D721Med (cell line): ENCODE data around the gene ANKRD33B.
"Not testable (repeated sequence)": the region's sequence is repeated elsewhere in the genome, so short reads cannot be mapped to it uniquely, and the experiment has no call there.

Experiments used
- DNase-seq: peaks from one replicate; pipeline ENCODE4 v3.0.0; 2011; ENCODE audit warnings: low spot score; ENCODE audit not compliant: insufficient read length
- FAIRE-seq: peaks from 2 replicates; lab custom pipeline; 2011; peaks lifted over from hg19 to GRCh38; lab: Jason Lieb, UNC
- CTCF ChIP-seq: IDR thresholded peaks from 2 replicates; pipeline ENCODE4 v1.5.1; 2012; ENCODE audit warnings: mild to moderate bottlenecking, control low read depth; ENCODE audit not compliant: insufficient read depth; ENCODE audit errors: missing control alignments

Gene ANKRD33B

GRCh38 chr5:10628601-10629000 lies 64.7 kb downstream of the ANKRD33B start:
- no peak for FAIRE-seq
- no peak for TF ChIP-seq CTCF
- DNase-seq: no peak

DNA sequence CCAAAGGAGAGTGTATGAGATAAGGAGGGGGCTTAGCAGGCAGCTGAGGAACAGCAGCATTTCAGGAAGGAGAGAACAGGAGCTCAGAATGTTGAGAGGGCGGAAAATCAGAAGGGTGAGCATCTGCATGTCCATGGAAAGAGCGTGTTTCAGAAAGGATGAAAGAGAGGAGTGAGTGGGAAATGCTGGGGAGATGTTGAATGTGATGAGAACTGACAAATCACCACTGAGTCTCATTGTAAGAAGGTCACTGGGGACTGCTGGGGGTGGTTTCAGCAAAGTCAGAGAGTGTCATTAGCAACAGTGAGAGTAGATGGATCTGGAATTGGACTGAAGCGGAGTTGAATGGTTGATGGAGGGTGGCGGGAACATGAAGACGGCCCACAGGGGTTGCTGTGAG lies 65.8 kb downstream of the ANKRD33B start:
- DNase-seq (no peak), FAIRE-seq (no peak)
- TF ChIP-seq CTCF: no peak

DNA sequence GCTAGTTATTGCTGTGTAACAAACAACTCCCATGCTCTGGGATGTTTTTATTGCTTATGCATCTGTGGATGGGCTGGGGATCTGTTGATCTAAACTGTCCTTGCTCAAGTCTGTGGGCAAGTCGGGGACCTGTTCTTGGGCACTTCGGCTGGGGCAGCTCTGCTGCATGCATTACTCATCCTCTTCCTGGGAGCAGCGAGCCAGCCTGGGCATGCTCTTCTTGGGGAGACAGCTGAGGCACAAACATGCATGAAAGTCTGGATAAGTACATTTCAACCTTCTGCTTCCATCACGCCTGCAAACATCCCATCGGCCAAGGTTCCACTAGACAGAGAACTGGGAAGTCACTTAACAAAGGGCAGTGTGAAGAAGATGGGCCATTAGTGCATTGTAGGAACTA lies 66.3 kb downstream of the ANKRD33B start:
- DNase-seq: no peak
- FAIRE-seq: no peak
- no peak for TF ChIP-seq CTCF

- FAIRE-seq: not testable (repeated sequence)
Observed at GRCh38 chr5:10630744-10631143, 66.9 kb downstream of the ANKRD33B start.

GRCh38 chr5:10631316-10631996 lies 67.6 kb downstream of the ANKRD33B start:
- TF ChIP-seq CTCF: no peak
- FAIRE-seq: no peak
- DNase-seq: no peak

More at GRCh38 chr5:10630744-10631143, 66.9 kb downstream of the ANKRD33B start:
- DNase-seq: not testable (repeated sequence)

GRCh38 chr5:10632110-10632761 lies 68.4 kb downstream of the ANKRD33B start:
- DNase-seq (no peak), FAIRE-seq (no peak)
- TF ChIP-seq CTCF: no peak

GRCh38 chr5:10633271-10634049 lies 69.6 kb downstream of the ANKRD33B start:
- FAIRE-seq: no peak
- no peak for TF ChIP-seq CTCF

More at GRCh38 chr5:10633271-10634049, 69.6 kb downstream of the ANKRD33B start:
- DNase-seq: no peak
